HepG2 (cell line): ENCODE results near the gene SART1. TPM values are rescaled to one million over a fixed set of nuclear protein-coding genes. Genes with fewer than 3 reads are reported as not detected.
A peak's percentile ranks its signal among the peaks of the same experiment; 100 is the strongest.

Experiments used
- FUBP1 ChIP-seq: sonication (generic); formaldehyde crosslinking; IDR thresholded peaks from 2 replicates; pipeline ENCODE4 v1.5.1; 2020; ENCODE audit warnings: missing genetic modification reagents, mild to moderate bottlenecking, borderline replicate concordance
- HOXA9 ChIP-seq: sonication (generic); formaldehyde crosslinking; IDR thresholded peaks from 2 replicates; pipeline ENCODE4 v1.8.1; 2022; ENCODE audit warnings: missing genetic modification reagents, mild to moderate bottlenecking, moderate library complexity, borderline replicate concordance
- JUND ChIP-seq: sonication (generic); formaldehyde crosslinking; IDR thresholded peaks from 2 replicates; pipeline ENCODE4 v1.8.0; 2022; ENCODE audit warnings: mild to moderate bottlenecking, missing genetic modification reagents
- KLF13 ChIP-seq: sonication (generic); formaldehyde crosslinking; IDR thresholded peaks from 2 replicates; pipeline ENCODE4 v1.4.0; 2020; ENCODE audit warnings: mild to moderate bottlenecking, missing genetic modification reagents
- MAX ChIP-seq: IDR thresholded peaks from 2 replicates; pipeline ENCODE4 v1.6.1; 2012; ENCODE audit warnings: inconsistent platforms
- MXI1 ChIP-seq: IDR thresholded peaks from 3 replicates; pipeline ENCODE4 v1.6.1; 2012; ENCODE audit warnings: low read depth, low read length, inconsistent platforms, borderline replicate concordance
- NFYB ChIP-seq: sonication (generic); formaldehyde crosslinking; IDR thresholded peaks from 2 replicates; pipeline ENCODE4 v1.4.0; 2020; ENCODE audit warnings: missing genetic modification reagents
- NFYC ChIP-seq: IDR thresholded peaks from 2 replicates; pipeline ENCODE4 v1.6.1; 2016; ENCODE audit warnings: missing genetic modification reagents, missing compliant biosample characterization
- NR2C2 ChIP-seq: sonication (generic); formaldehyde crosslinking; IDR thresholded peaks from 2 replicates; pipeline ENCODE4 v1.4.0; 2020; ENCODE audit warnings: missing genetic modification reagents, mild to moderate bottlenecking, moderate library complexity, borderline replicate concordance
- PHB2 ChIP-seq: fragments of 450-650 bp; IDR thresholded peaks from 2 replicates; pipeline ENCODE4 v1.6.1; 2018; ENCODE audit not compliant: partially characterized antibody
- POLR2AphosphoS2 ChIP-seq: IDR thresholded peaks from 2 replicates; pipeline ENCODE4 v1.6.1; 2011; ENCODE audit warnings: low read depth, low read length, improper control_type of control experiment
- RBM22 ChIP-seq: fragments of 200-400 bp; formaldehyde crosslinking; optimal IDR thresholded peaks from 2 replicates; pipeline ENCODE3; 2017; ENCODE audit warnings: mild to moderate bottlenecking, low read length, moderate library complexity
- REL ChIP-seq: sonication (generic); formaldehyde crosslinking; conservative IDR thresholded peaks from 2 replicates; pipeline ENCODE4 v1.8.0; 2022; ENCODE audit warnings: mild to moderate bottlenecking, missing genetic modification reagents, moderate library complexity
- RFXANK ChIP-seq: IDR thresholded peaks from 2 replicates; pipeline ENCODE4 v1.6.1; 2016
- SIX1 ChIP-seq: sonication (generic); formaldehyde crosslinking; IDR thresholded peaks from 2 replicates; pipeline ENCODE4 v1.4.0; 2020; ENCODE audit warnings: missing genetic modification reagents, borderline replicate concordance
- SIX4 ChIP-seq: sonication (generic); formaldehyde crosslinking; IDR thresholded peaks from 2 replicates; pipeline ENCODE4 v1.4.0; 2020; ENCODE audit warnings: missing genetic modification reagents
- SMC3 ChIP-seq: IDR thresholded peaks from 2 replicates; pipeline ENCODE4 v1.6.1; 2011; ENCODE audit warnings: low read length, improper control_type of control experiment
- SNAI1 ChIP-seq: sonication (generic); formaldehyde crosslinking; IDR thresholded peaks from 2 replicates; pipeline ENCODE4 v1.5.0; 2020; ENCODE audit warnings: mild to moderate bottlenecking, missing genetic modification reagents, borderline replicate concordance
- TBX3 ChIP-seq: fragments of 450-650 bp; IDR thresholded peaks from 2 replicates; pipeline ENCODE4 v1.6.1; 2017; ENCODE audit warnings: antibody characterized with exemption, mild to moderate bottlenecking, inconsistent platforms, borderline replicate concordance
- U2AF1 ChIP-seq: fragments of 200-400 bp; formaldehyde crosslinking; optimal IDR thresholded peaks from 2 replicates; pipeline ENCODE3; 2017; ENCODE audit warnings: mild to moderate bottlenecking, low read depth, low read length
- ZNF225 ChIP-seq: sonication (generic); formaldehyde crosslinking; IDR thresholded peaks from 2 replicates; pipeline ENCODE4 v1.4.0; 2020; ENCODE audit warnings: mild to moderate bottlenecking, missing genetic modification reagents
- ZNF567 ChIP-seq: sonication (generic); formaldehyde crosslinking; IDR thresholded peaks from 2 replicates; pipeline ENCODE4 v1.8.1; 2023; ENCODE audit warnings: mild to moderate bottlenecking, missing genetic modification reagents, borderline replicate concordance
- ZNF878 ChIP-seq: sonication (generic); formaldehyde crosslinking; IDR thresholded peaks from 2 replicates; pipeline ENCODE4 v1.8.1; 2023; ENCODE audit warnings: mild to moderate bottlenecking, missing genetic modification reagents, moderate library complexity
- ZNF891 ChIP-seq: sonication (generic); formaldehyde crosslinking; IDR thresholded peaks from 2 replicates; pipeline ENCODE4 v1.5.0; 2020; ENCODE audit warnings: mild to moderate bottlenecking, missing genetic modification reagents
- polyA plus RNA-seq, 8 experiments: library from polyadenylated mRNA; depleted of rRNA in 3 of 8; stranded (reverse) in 7 of 8; unstranded in 1 of 8; fragments of >200 nt; fragmentation: Illumina TruSeq in 4 of 8; extraction: Trizol in 4 of 8; gene quantifications; 2 replicates each; pipeline versions ENCODE4 v1.2.1 to v1.2.3, GENCODE V29; 2011 to 2016; ENCODE audit warnings: low read depth in 4 of 8, missing spikeins in 1 of 8, mixed read lengths in 1 of 8; ENCODE audit not compliant: insufficient read depth in 1 of 8
- total RNA-seq, 5 experiments: library from RNA; depleted of rRNA; stranded (reverse); fragments of >200 nt; fragmentation: Illumina TruSeq; extraction: Trizol; gene quantifications; 2 replicates each; pipeline ENCODE4 v1.2.3, GENCODE V29; 2016; ENCODE audit warnings: low read depth in 1 of 5
- TF ChIP-seq, protein P1 (sequence below): sonication (generic); formaldehyde crosslinking; IDR thresholded peaks from 2 replicates; pipeline ENCODE4 v1.4.0; 2020; ENCODE audit warnings: missing genetic modification reagents

SART1 gene
- total and polyA plus RNA-seq, 2 of the 13 experiments (the other 11 are each of a cell fraction or from before 2014, with no cell fraction given), result 11.3 to 22.5 TPM

GRCh38 chr11:65919141-65919572 lies 42.4 kb upstream of the SART1 start, which contains the start of gene DRAP1 (continued):
- TF ChIP-seq ZNF567 (CRISPR knock-in tag), result 0 out of 2 replicates have a peak, but pooled peaks have one; percentile 54
- TF ChIP-seq ZNF891 (CRISPR knock-in tag), result no peak
- TF ChIP-seq HOXA9 (CRISPR knock-in tag), result peak; percentile 75; the same call in 1 of the 2 replicates
- TF ChIP-seq NFYB, result peak; percentile 14; the same call in 1 of the 2 replicates
- TF ChIP-seq, protein P1, sequence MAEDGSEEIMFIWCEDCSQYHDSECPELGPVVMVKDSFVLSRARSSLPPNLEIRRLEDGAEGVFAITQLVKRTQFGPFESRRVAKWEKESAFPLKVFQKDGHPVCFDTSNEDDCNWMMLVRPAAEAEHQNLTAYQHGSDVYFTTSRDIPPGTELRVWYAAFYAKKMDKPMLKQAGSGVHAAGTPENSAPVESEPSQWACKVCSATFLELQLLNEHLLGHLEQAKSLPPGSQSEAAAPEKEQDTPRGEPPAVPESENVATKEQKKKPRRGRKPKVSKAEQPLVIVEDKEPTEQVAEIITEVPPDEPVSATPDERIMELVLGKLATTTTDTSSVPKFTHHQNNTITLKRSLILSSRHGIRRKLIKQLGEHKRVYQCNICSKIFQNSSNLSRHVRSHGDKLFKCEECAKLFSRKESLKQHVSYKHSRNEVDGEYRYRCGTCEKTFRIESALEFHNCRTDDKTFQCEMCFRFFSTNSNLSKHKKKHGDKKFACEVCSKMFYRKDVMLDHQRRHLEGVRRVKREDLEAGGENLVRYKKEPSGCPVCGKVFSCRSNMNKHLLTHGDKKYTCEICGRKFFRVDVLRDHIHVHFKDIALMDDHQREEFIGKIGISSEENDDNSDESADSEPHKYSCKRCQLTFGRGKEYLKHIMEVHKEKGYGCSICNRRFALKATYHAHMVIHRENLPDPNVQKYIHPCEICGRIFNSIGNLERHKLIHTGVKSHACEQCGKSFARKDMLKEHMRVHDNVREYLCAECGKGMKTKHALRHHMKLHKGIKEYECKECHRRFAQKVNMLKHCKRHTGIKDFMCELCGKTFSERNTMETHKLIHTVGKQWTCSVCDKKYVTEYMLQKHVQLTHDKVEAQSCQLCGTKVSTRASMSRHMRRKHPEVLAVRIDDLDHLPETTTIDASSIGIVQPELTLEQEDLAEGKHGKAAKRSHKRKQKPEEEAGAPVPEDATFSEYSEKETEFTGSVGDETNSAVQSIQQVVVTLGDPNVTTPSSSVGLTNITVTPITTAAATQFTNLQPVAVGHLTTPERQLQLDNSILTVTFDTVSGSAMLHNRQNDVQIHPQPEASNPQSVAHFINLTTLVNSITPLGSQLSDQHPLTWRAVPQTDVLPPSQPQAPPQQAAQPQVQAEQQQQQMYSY (CRISPR knock-in tag), result no peak
- no peak for TF ChIP-seq FUBP1 (CRISPR knock-in tag)
- peak; percentile 63 for TF ChIP-seq NR2C2 (CRISPR knock-in tag)
- TF ChIP-seq SIX4 (CRISPR knock-in tag), result peak; percentile 68; the same call in 1 of the 2 replicates
- TF ChIP-seq SIX1 (CRISPR knock-in tag), result no peak
- TF ChIP-seq MAX, result peak; percentile 86
- TF ChIP-seq ZNF878 (CRISPR knock-in tag), result no peak
- TF ChIP-seq U2AF1, result peak; percentile 83
- TF ChIP-seq RBM22, result no peak
- no peak for TF ChIP-seq KLF13 (CRISPR knock-in tag)
- TF ChIP-seq POLR2AphosphoS2, result no peak
- TF ChIP-seq REL (CRISPR knock-in tag), result no peak
- TF ChIP-seq SNAI1 (CRISPR knock-in tag), result 0 out of 2 replicates have a peak, but pooled peaks have one; percentile 24
- peak; percentile 25; the same call in 1 of the 2 replicates for TF ChIP-seq NFYC (CRISPR knock-in tag)
- no peak for TF ChIP-seq RFXANK (CRISPR knock-in tag)
- TF ChIP-seq MXI1, result peak; percentile 53; the same call in 2 of the 3 replicates
- peak; percentile 63; the same call in 1 of the 2 replicates for TF ChIP-seq ZNF225 (CRISPR knock-in tag)
- TF ChIP-seq JUND (CRISPR knock-in tag), result no peak
- TF ChIP-seq TBX3, result no peak
- TF ChIP-seq PHB2, result no peak
- TF ChIP-seq SMC3, result no peak
